IMR-90 (cell line): ENCODE results near the gene MYO3B. TPM values are rescaled to one million over a fixed set of nuclear protein-coding genes. Genes with fewer than 3 reads are reported as not detected.
A peak's percentile ranks its signal among the peaks of the same experiment; 100 is the strongest.

Source experiments
- ATAC-seq: fragments of 200-7000 bp; cut with Tn5 transposase; 2 replicates; pipeline ENCODE4 v1.9.1; 2020; ENCODE audit warnings: low read depth, mild to moderate bottlenecking, moderate library complexity
- BruUV-seq: library from RNA; stranded (reverse); fragments of 400-500 nt; replicated peaks from 2 replicates; lab custom pipeline; 2021; lab: Mats Ljungman, UMichigan
- CTCF ChIA-PET: fragments of 300-600 bp; formaldehyde crosslinking; extraction: SDS; loops from one replicate; lab custom pipeline; 2021; ENCODE audit warnings: antibody characterized with exemption; lab: Yijun Ruan, JAX
- POLR2A ChIA-PET: fragments of 300-600 bp; sonication (Branson Sonifier 250); formaldehyde crosslinking; loops from one replicate; lab custom pipeline; 2022; ENCODE audit warnings: antibody characterized with exemption; ENCODE audit not compliant: unreplicated experiment; lab: Charles Lee
- DNase-seq: peaks from one replicate; pipeline ENCODE4 v3.0.0; 2013
- H2AFZ ChIP-seq: replicated peaks from 2 replicates; pipeline ENCODE3; 2013; ENCODE audit warnings: low read length, mild to moderate bottlenecking; ENCODE audit not compliant: poor library complexity
- H2AK5ac ChIP-seq: 2 replicates; pipeline ENCODE4 v1.6.1; 2013; ENCODE audit warnings: low read depth, low read length, inconsistent platforms
- H2AK9ac ChIP-seq: replicated peaks from 2 replicates; pipeline ENCODE3; 2013; ENCODE audit warnings: mild to moderate bottlenecking, low read depth, low read length, moderate library complexity; ENCODE audit not compliant: poor library complexity
- H2BK120ac ChIP-seq: 2 replicates; pipeline ENCODE4 v1.6.1; 2013; ENCODE audit warnings: low read depth, low read length, inconsistent platforms
- H2BK15ac ChIP-seq: 3 replicates; pipeline ENCODE4 v1.6.1; 2013; ENCODE audit warnings: low read depth, low read length, inconsistent platforms
- H2BK20ac ChIP-seq: 2 replicates; pipeline ENCODE4 v1.6.1; 2013; ENCODE audit warnings: low read depth, mild to moderate bottlenecking, inconsistent platforms, low read length, moderate library complexity
- H2BK5ac ChIP-seq: 2 replicates; pipeline ENCODE4 v1.6.1; 2013; ENCODE audit warnings: mild to moderate bottlenecking, low read depth, low read length, inconsistent platforms; ENCODE audit not compliant: poor library complexity, severe bottlenecking
- H3K14ac ChIP-seq: replicated peaks from 2 replicates; pipeline ENCODE4 v1.6.1; 2013; ENCODE audit warnings: low read depth, low read length, inconsistent platforms
- H3K18ac ChIP-seq: 2 replicates; pipeline ENCODE4 v1.6.1; 2013; ENCODE audit warnings: low read depth, low read length, control low read depth
- H3K23ac ChIP-seq: 2 replicates; pipeline ENCODE4 v1.6.1; 2013; ENCODE audit warnings: low read depth, low read length, inconsistent platforms
- H3K27ac ChIP-seq: 2 replicates; pipeline ENCODE4 v1.5.1; 2013; ENCODE audit warnings: mild to moderate bottlenecking, control low read depth, low read length; ENCODE audit not compliant: insufficient read depth
- H3K27me3 ChIP-seq: 2 replicates; pipeline ENCODE4 v1.6.1; 2013; ENCODE audit warnings: low read length; ENCODE audit not compliant: control insufficient read depth, insufficient read depth
- H3K36me3 ChIP-seq: 2 replicates; pipeline ENCODE4 v1.6.1; 2013; ENCODE audit warnings: low read length, mixed read lengths; ENCODE audit not compliant: control insufficient read depth, insufficient read depth
- H3K4ac ChIP-seq: 2 replicates; pipeline ENCODE4 v1.6.1; 2013; ENCODE audit warnings: low read depth, low read length, inconsistent platforms
- H3K4me1 ChIP-seq: 2 replicates; pipeline ENCODE4 v1.6.1; 2013; ENCODE audit warnings: low read length, mixed read lengths; ENCODE audit not compliant: control insufficient read depth, insufficient read depth
- H3K4me2 ChIP-seq: 2 replicates; pipeline ENCODE4 v1.6.1; 2013; ENCODE audit warnings: low read depth, mild to moderate bottlenecking, control low read depth, low read length, moderate library complexity
- H3K4me3 ChIP-seq: 2 replicates; pipeline ENCODE4 v1.5.1; 2013; ENCODE audit warnings: low read depth, mild to moderate bottlenecking, control low read depth, low read length, moderate library complexity; ENCODE audit not compliant: insufficient read depth
- H3K56ac ChIP-seq: 2 replicates; pipeline ENCODE4 v1.6.1; 2013; ENCODE audit warnings: low read length, inconsistent platforms; ENCODE audit not compliant: insufficient read depth; ENCODE audit errors: extremely low read depth
- H3K79me1 ChIP-seq, 2 experiments: 2 replicates each; pipeline ENCODE4 v1.6.1; 2013; ENCODE audit warnings: low read length in 2 of 2, inconsistent platforms in 1 of 2, low read depth in 1 of 2
- H3K9ac ChIP-seq: 2 replicates; pipeline ENCODE4 v1.6.1; 2013; ENCODE audit warnings: low read depth, low read length, control low read depth
- H3K9me1 ChIP-seq: 2 replicates; pipeline ENCODE4 v1.6.1; 2013; ENCODE audit warnings: low read length, inconsistent platforms; ENCODE audit not compliant: insufficient read depth
- H3K9me3 ChIP-seq: 2 replicates; pipeline ENCODE4 v1.6.1; 2013; ENCODE audit warnings: low read length; ENCODE audit not compliant: control insufficient read depth, insufficient read depth
- H4K20me1 ChIP-seq: 2 replicates; pipeline ENCODE4 v1.6.1; 2013; ENCODE audit warnings: low read length, inconsistent platforms; ENCODE audit not compliant: insufficient read depth
- H4K5ac ChIP-seq: 2 replicates; pipeline ENCODE4 v1.6.1; 2013; ENCODE audit warnings: mild to moderate bottlenecking, low read depth, low read length, control low read depth
- H4K8ac ChIP-seq, 2 experiments: 2 replicates each; pipeline ENCODE4 v1.6.1; 2013; ENCODE audit warnings: low read depth in 2 of 2, low read length in 2 of 2, control low read depth in 1 of 2, inconsistent platforms in 1 of 2
- H4K91ac ChIP-seq: 2 replicates; pipeline ENCODE4 v1.6.1; 2013; ENCODE audit warnings: low read depth, low read length, inconsistent platforms; ENCODE audit not compliant: insufficient read depth
- BHLHE40 ChIP-seq: fragments of 150-350 bp; IDR thresholded peaks from 2 replicates; pipeline ENCODE4 v1.6.1; 2016; ENCODE audit warnings: mild to moderate bottlenecking, low read depth, low read length
- CEBPB ChIP-seq: IDR thresholded peaks from 2 replicates; pipeline ENCODE4 v1.6.1; 2012; ENCODE audit warnings: low read depth, low read length, improper control_type of control experiment
- CHD1 ChIP-seq: IDR thresholded peaks from 2 replicates; pipeline ENCODE4 v1.6.1; 2012; ENCODE audit warnings: low read depth, low read length, improper control_type of control experiment
- FOS ChIP-seq: fragments of 150-350 bp; IDR thresholded peaks from 2 replicates; pipeline ENCODE4 v1.6.1; 2016; ENCODE audit warnings: low read depth, low read length
- MAFK ChIP-seq: IDR thresholded peaks from 2 replicates; pipeline ENCODE4 v1.6.1; 2012; ENCODE audit warnings: low read depth, low read length, improper control_type of control experiment
- MAZ ChIP-seq: IDR thresholded peaks from 2 replicates; pipeline ENCODE4 v1.6.1; 2012; ENCODE audit warnings: low read depth, mild to moderate bottlenecking, low read length, improper control_type of control experiment, moderate library complexity, borderline replicate concordance
- NFE2L2 ChIP-seq: fragments of 150-350 bp; IDR thresholded peaks from 2 replicates; pipeline ENCODE4 v1.6.1; 2016; ENCODE audit warnings: low read depth, mild to moderate bottlenecking, low read length
- POLR2A ChIP-seq: IDR thresholded peaks from 2 replicates; pipeline ENCODE4 v1.6.1; 2012; ENCODE audit warnings: mild to moderate bottlenecking, low read depth, low read length
- RAD21 ChIP-seq: IDR thresholded peaks from 2 replicates; pipeline ENCODE4 v1.6.1; 2012; ENCODE audit warnings: low read length, improper control_type of control experiment
- RCOR1 ChIP-seq: IDR thresholded peaks from 2 replicates; pipeline ENCODE4 v1.6.1; 2012; ENCODE audit warnings: mild to moderate bottlenecking, low read length, improper control_type of control experiment; ENCODE audit not compliant: insufficient replicate concordance
- SMC3 ChIP-seq: fragments of 150-350 bp; IDR thresholded peaks from 2 replicates; pipeline ENCODE4 v1.6.1; 2016; ENCODE audit warnings: low read depth, mild to moderate bottlenecking, antibody characterized with exemption, low read length, moderate library complexity
- dilution Hi-C: fragments of 300-500 bp; cut with HindIII; formaldehyde crosslinking; loops from one replicate; pipeline ENCODE4 v1.14.3; 2018; ENCODE audit warnings: low sequenced_read_pairs; ENCODE audit not compliant: unreplicated experiment
- in situ Hi-C: fragments of 300-500 bp; cut with MboI; formaldehyde crosslinking; loops from 3 replicates; pipeline ENCODE4 v1.14.3; 2019; ENCODE audit warnings: low sequenced_read_pairs, inconsistent platforms, mixed read lengths
- intact Hi-C: fragments of 100-400 bp; cut with micrococcal nuclease; formaldehyde crosslinking; loops from 2 replicates; pipeline ENCODE4 v1.10.0; 2022
- polyA plus RNA-seq, 3 experiments: library from polyadenylated mRNA; depleted of rRNA; stranded (reverse); fragments of >200 nt; gene quantifications; 2 replicates each; pipeline ENCODE4 v1.2.3, GENCODE V29; 2012; ENCODE audit warnings: low replicate concordance in 1 of 3
- total RNA-seq: library from RNA; depleted of rRNA; stranded (reverse); fragments of >200 nt; gene quantifications from 2 replicates; pipeline ENCODE4 v1.2.3, GENCODE V29; 2012
- TF ChIP-seq, protein P1 (sequence below): fragments of 150-350 bp; IDR thresholded peaks from 2 replicates; pipeline ENCODE4 v1.6.1; 2016; ENCODE audit warnings: low read depth, mild to moderate bottlenecking, low read length, moderate library complexity, borderline replicate concordance

The MYO3B gene
- total and polyA plus RNA-seq, 2 of the 4 experiments (the other 2 are of a cell fraction), result 0.02 TPM; not detected in 1

DNA sequence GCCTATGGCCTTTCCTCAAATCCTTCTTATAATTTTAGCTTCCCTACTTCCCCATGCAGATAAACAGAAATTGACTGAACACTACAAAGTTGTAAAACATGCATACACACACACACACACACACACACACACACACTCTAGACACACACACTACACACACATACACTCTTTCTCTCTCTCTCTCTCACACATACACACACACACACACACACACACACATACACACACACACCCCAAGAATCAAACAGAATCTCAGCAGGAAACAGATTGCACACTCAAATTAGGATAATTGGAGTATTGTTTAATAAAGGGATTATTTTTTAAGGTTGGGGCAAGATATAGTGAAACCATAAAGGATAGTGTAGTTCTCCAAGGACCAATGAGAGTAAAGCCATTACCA, 385.0 kb downstream of the MYO3B start:
- ATAC-seq (no peak), DNase-seq (no peak)
- Histone ChIP-seq H3K4ac (no peak overlapping the region), H3K79me1 (no peaks in the 10 kb centered on the region), H3K9ac (no peak overlapping the region), H3K36me3 (no peaks in the 10 kb centered on the region), H3K4me3 (no peak overlapping the region), H2BK15ac (no peak overlapping the region), H3K14ac (no peak overlapping the region), H4K20me1 (no peaks in the 10 kb centered on the region), H2BK120ac (no peak overlapping the region), H4K91ac (no peak overlapping the region), H2AK9ac (no peak overlapping the region), H2AK5ac (no peak overlapping the region), H2BK20ac (no peak overlapping the region), H3K18ac (no peak overlapping the region), H3K4me2 (no peak overlapping the region), H2AFZ (no peak overlapping the region), H3K27me3 (no peaks in the 10 kb centered on the region), H4K5ac (no peak overlapping the region), H3K4me1 (no peaks in the 10 kb centered on the region), H3K9me1 (no peaks in the 10 kb centered on the region), H3K56ac (no peak overlapping the region), H3K27ac (no peak overlapping the region), H3K23ac (no peak overlapping the region), H4K8ac (no peak overlapping the region), H3K9me3 (no peaks in the 10 kb centered on the region), H2BK5ac (peak overlapping the region; percentile 73)
- CTCF ChIA-PET, result no interaction called here
- dilution Hi-C loops, result no loop called here
- in situ Hi-C loops, result no loop called here
- intact Hi-C loops, result no loop called here
- TF ChIP-seq NFE2L2 (no peak), FOS (no peak), RCOR1 (no peak), CHD1 (no peak), CEBPB (no peak), BHLHE40 (no peak), SMC3 (no peak), RAD21 (no peak), MAFK (no peak), MAZ (no peak), POLR2A (no peak)
- TF ChIP-seq, protein P1, sequence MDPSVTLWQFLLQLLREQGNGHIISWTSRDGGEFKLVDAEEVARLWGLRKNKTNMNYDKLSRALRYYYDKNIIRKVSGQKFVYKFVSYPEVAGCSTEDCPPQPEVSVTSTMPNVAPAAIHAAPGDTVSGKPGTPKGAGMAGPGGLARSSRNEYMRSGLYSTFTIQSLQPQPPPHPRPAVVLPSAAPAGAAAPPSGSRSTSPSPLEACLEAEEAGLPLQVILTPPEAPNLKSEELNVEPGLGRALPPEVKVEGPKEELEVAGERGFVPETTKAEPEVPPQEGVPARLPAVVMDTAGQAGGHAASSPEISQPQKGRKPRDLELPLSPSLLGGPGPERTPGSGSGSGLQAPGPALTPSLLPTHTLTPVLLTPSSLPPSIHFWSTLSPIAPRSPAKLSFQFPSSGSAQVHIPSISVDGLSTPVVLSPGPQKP, result no peak
- POLR2A ChIA-PET, result no interaction called here
- BruUV-seq, result no TSS peak
